Measurements from ENCODE around the gene EDNRA.

EDNRA gene

DNA sequence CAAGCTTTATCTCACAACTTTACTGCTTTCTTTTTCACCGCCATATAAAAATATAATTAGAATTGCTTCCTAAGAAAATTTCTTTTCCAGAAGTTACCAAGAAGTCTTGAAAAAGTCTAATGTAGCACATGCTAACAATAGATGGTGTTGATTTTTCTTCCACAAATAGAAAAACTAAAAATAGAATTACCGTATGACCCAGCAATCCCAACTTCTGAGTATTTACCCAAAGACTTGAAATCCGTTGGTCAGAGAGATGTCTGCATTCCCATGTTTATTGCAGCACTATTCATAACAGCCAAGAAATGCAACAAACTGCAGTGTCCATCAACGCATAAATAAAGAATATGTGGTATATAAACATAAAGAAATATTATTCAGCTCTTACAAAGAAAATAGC, 17.8 kb upstream of the EDNRA start:
- DNase-seq (ENCODE audit: insufficient read length, low spot score): no peak
- TF ChIP-seq, protein P1, sequence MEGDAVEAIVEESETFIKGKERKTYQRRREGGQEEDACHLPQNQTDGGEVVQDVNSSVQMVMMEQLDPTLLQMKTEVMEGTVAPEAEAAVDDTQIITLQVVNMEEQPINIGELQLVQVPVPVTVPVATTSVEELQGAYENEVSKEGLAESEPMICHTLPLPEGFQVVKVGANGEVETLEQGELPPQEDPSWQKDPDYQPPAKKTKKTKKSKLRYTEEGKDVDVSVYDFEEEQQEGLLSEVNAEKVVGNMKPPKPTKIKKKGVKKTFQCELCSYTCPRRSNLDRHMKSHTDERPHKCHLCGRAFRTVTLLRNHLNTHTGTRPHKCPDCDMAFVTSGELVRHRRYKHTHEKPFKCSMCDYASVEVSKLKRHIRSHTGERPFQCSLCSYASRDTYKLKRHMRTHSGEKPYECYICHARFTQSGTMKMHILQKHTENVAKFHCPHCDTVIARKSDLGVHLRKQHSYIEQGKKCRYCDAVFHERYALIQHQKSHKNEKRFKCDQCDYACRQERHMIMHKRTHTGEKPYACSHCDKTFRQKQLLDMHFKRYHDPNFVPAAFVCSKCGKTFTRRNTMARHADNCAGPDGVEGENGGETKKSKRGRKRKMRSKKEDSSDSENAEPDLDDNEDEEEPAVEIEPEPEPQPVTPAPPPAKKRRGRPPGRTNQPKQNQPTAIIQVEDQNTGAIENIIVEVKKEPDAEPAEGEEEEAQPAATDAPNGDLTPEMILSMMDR (IDR thresholded peaks at IDR 0.05; ENCODE audit: insufficient read depth, missing control alignments): no peak
- FAIRE-seq: no peak

DNA sequence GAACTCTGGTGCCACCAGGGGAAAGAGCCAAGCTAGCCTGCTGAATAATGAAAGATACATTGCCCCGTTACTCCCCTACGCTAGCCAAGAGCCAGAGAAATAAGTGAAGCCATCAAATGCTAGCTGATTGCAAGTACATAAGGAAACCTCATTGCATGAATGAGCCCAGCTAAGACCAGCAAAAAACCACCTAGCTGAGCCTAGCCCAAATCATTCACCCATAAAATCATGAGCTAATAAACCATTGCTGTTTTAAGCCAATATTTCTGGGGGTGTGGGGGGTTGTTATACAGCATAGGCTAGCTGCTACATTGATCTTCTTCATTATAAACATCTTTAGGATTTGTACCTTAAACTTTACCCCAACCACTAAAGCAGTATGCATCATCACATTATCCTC, 15.4 kb upstream of the EDNRA start:
- no peak for DNase-seq (ENCODE audit: insufficient read length, low spot score)
- TF ChIP-seq, protein P1 (IDR thresholded peaks at IDR 0.05; ENCODE audit: insufficient read depth, missing control alignments): no peak
- FAIRE-seq: no peak

DNA sequence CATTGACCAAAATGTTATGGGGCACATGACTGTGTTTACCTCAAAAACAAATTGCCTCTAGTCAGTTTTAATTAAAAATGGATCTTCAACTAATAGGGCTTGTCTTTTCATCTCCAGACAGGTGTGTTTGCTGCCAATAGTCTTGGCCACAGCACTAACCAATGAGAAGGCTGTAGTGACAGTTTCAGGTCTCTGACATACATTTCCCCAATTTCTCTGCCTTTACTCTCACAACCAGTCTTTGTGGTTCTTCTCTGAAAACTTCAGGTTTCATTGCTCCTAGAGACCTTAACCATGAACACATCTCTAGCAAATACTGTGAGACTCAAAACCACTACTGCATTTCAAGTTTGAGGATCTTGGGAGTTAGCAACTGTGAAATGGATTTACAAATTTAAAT, 3.5 kb upstream of the EDNRA start:
- FAIRE-seq: no peak
- DNase-seq (ENCODE audit: insufficient read length, low spot score): no peak
- TF ChIP-seq, protein P1 (IDR thresholded peaks at IDR 0.05; ENCODE audit: insufficient read depth, missing control alignments): no peak

GRCh38 chr4:147479376-147479775, 1.5 kb upstream of the EDNRA start:
- DNase-seq (ENCODE audit: insufficient read length, low spot score) (no peak), FAIRE-seq (no peak)
- TF ChIP-seq, protein P1 (IDR thresholded peaks at IDR 0.05; ENCODE audit: insufficient read depth, missing control alignments): no peak

DNA sequence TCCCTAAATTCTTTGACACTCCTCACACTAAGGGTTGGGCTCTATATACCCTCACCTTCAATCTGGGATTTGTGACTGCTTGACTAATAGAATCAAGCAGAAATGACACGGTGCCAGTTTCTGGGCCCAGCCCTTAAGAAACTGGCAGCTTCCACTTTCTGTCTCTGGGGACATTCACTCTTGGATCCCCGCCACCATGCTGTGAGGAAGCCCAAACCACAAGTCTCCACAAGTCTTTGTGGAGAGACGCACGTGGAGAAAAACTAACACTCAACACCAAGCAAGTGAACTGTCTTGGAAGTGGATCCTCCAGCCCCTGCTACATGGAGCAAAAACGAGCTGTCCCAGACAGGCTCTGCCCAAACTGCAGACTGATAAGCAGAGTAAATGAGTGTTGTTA, 1.1 kb upstream of the EDNRA start:
- TF ChIP-seq, protein P1 (IDR thresholded peaks at IDR 0.05; ENCODE audit: insufficient read depth, missing control alignments): no peak
- FAIRE-seq (no peak), DNase-seq (ENCODE audit: insufficient read length, low spot score) (no peak)

- no peak for DNase-seq (ENCODE audit: insufficient read length, low spot score)
- no peak for FAIRE-seq
- TF ChIP-seq, protein P1 (IDR thresholded peaks at IDR 0.05; ENCODE audit: insufficient read depth, missing control alignments): no peak
Observed at GRCh38 chr4:147480502-147480890, 401 bp upstream of the EDNRA start.

DNA sequence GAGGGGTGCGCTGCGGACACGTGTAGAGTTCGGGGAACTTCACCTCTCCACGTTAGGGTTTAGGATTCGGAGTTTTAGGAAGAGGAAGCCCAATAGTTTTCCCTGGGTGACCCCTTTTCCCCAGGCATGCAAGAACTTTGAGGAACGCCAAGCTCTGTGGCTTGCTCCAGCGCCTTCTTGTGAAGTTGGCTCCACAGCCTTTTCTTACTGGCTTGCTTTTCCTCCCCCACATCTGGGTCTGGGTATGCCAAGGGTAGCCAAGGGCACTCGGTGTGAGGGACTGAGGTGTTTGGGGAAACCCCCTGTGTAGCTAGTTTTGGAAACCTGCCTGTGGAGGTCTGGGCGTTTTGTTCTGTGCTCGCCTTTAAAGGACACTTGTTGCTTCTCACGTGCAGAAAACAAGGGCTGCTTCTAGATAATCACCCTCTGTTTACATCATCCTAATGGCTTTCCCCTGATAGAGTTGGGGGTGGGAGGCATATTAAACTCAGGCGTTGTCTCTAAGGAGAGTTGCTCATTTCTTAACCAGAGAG, 746 bp downstream of the EDNRA start:
- DNase-seq (ENCODE audit: insufficient read length, low spot score): no peak
- TF ChIP-seq, protein P1 (IDR thresholded peaks at IDR 0.05; ENCODE audit: insufficient read depth, missing control alignments): no peak
- FAIRE-seq: no peak
